HEK293 (cell line): Measurements from ENCODE around the gene AIG1.

Experiments
- ZNF501 ChIP-seq: fragments of 450-650 bp; formaldehyde crosslinking; IDR thresholded peaks from 2 replicates; pipeline ENCODE4 v1.5.1; 2016; ENCODE audit warnings: missing biosample characterization, missing genetic modification characterization
- ZNF530 ChIP-seq: fragments of 450-650 bp; formaldehyde crosslinking; IDR thresholded peaks from 2 replicates; pipeline ENCODE4 v1.5.1; 2016; ENCODE audit warnings: low read depth, missing biosample characterization, missing genetic modification characterization
- TF ChIP-seq, protein P1 (sequence below): fragments of 450-650 bp; formaldehyde crosslinking; IDR thresholded peaks from 2 replicates; pipeline ENCODE4 v1.5.1; 2016; ENCODE audit warnings: missing biosample characterization, missing genetic modification characterization
- TF ChIP-seq, protein P2 (sequence below): fragments of 450-650 bp; formaldehyde crosslinking; IDR thresholded peaks from 2 replicates; pipeline ENCODE4 v1.5.1; 2016; ENCODE audit warnings: missing biosample characterization, missing genetic modification characterization, borderline replicate concordance

DNA sequence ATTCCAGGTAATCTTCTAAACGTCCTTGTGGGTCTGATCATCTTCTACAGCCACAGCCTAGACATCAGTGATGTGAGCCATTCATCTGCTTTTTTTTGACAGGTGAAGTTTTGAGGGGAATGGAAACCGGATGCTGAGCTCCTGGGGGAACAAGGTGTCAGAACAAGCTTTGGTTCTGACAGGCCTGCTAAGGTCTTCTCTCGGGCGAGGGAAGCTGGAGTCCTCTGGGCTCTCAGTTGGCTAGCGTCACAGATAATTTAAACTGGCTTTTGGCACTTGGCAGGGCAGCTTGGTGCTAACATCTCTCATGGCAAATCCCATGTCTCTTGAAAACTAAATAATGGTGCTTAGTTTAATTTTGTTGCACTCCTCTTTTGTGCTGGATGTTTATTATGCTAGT, 8.4 kb upstream of the AIG1 start:
- TF ChIP-seq ZNF530 (tag by site-specific recombination): no peak
- TF ChIP-seq ZNF501 (tag by site-specific recombination): no peak
- TF ChIP-seq, protein P1, sequence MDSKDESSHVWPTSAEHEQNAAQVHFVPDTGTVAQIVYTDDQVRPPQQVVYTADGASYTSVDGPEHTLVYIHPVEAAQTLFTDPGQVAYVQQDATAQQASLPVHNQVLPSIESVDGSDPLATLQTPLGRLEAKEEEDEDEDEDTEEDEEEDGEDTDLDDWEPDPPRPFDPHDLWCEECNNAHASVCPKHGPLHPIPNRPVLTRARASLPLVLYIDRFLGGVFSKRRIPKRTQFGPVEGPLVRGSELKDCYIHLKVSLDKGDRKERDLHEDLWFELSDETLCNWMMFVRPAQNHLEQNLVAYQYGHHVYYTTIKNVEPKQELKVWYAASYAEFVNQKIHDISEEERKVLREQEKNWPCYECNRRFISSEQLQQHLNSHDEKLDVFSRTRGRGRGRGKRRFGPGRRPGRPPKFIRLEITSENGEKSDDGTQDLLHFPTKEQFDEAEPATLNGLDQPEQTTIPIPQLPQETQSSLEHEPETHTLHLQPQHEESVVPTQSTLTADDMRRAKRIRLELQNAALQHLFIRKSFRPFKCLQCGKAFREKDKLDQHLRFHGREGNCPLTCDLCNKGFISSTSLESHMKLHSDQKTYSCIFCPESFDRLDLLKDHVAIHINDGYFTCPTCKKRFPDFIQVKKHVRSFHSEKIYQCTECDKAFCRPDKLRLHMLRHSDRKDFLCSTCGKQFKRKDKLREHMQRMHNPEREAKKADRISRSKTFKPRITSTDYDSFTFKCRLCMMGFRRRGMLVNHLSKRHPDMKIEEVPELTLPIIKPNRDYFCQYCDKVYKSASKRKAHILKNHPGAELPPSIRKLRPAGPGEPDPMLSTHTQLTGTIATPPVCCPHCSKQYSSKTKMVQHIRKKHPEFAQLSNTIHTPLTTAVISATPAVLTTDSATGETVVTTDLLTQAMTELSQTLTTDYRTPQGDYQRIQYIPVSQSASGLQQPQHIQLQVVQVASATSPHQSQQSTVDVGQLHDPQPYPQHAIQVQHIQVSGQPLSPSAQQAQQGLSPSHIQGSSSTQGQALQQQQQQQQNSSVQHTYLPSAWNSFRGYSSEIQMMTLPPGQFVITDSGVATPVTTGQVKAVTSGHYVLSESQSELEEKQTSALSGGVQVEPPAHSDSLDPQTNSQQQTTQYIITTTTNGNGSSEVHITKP (tag by site-specific recombination): no peak
- TF ChIP-seq, protein P2, sequence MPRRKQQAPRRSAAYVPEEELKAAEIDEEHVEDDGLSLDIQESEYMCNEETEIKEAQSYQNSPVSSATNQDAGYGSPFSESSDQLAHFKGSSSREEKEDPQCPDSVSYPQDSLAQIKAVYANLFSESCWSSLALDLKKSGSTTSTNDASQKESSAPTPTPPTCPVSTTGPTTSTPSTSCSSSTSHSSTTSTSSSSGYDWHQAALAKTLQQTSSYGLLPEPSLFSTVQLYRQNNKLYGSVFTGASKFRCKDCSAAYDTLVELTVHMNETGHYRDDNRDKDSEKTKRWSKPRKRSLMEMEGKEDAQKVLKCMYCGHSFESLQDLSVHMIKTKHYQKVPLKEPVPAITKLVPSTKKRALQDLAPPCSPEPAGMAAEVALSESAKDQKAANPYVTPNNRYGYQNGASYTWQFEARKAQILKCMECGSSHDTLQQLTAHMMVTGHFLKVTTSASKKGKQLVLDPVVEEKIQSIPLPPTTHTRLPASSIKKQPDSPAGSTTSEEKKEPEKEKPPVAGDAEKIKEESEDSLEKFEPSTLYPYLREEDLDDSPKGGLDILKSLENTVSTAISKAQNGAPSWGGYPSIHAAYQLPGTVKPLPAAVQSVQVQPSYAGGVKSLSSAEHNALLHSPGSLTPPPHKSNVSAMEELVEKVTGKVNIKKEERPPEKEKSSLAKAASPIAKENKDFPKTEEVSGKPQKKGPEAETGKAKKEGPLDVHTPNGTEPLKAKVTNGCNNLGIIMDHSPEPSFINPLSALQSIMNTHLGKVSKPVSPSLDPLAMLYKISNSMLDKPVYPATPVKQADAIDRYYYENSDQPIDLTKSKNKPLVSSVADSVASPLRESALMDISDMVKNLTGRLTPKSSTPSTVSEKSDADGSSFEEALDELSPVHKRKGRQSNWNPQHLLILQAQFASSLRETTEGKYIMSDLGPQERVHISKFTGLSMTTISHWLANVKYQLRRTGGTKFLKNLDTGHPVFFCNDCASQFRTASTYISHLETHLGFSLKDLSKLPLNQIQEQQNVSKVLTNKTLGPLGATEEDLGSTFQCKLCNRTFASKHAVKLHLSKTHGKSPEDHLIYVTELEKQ: no peak
